CD4-positive, alpha-beta memory T cell (primary cell): Measurements from ENCODE around the gene GNAL. TPM values are rescaled to one million over a fixed set of nuclear protein-coding genes. Genes with fewer than 3 reads are reported as not detected.
A peak's percentile ranks its signal among the peaks of the same experiment; 100 is the strongest.
"Not testable (repeated sequence)": the region's sequence is repeated elsewhere in the genome, so short reads cannot be mapped to it uniquely, and the experiment has no call there.

Source experiments
- CTCF ChIA-PET: fragments of 350-600 bp; sonication (Branson Sonifier 250); formaldehyde crosslinking; loops from one replicate; lab custom pipeline; 2021; ENCODE audit warnings: inconsistent platforms; ENCODE audit not compliant: partially characterized antibody; lab: Charles Lee
- POLR2A ChIA-PET: fragments of 350-600 bp; sonication (Branson Sonifier 250); formaldehyde crosslinking; loops from one replicate; lab custom pipeline; 2021; ENCODE audit not compliant: partially characterized antibody; lab: Charles Lee
- DNase-seq, 5 donors: peaks; one replicate each; pipeline versions ENCODE4 v3.0.0 to v3.0.0-alpha.2; 2020 to 2022; ENCODE audit warnings: mixed read lengths in 1 of 5
- H3K27ac ChIP-seq: one replicate; pipeline ENCODE4 v1.7.0; 2013; ENCODE audit warnings: low read depth, low read length
- H3K27me3 ChIP-seq: 2 replicates; pipeline ENCODE4 v1.7.0; 2013; ENCODE audit warnings: mild to moderate bottlenecking, low read length, moderate library complexity; ENCODE audit not compliant: insufficient read depth
- H3K36me3 ChIP-seq: 2 replicates; pipeline ENCODE4 v1.7.0; 2013; ENCODE audit warnings: mild to moderate bottlenecking, low read length, moderate library complexity; ENCODE audit not compliant: insufficient read depth
- H3K4me1 ChIP-seq: 2 replicates; pipeline ENCODE4 v1.7.0; 2013; ENCODE audit warnings: mild to moderate bottlenecking, low read length, moderate library complexity; ENCODE audit not compliant: insufficient read depth
- H3K4me3 ChIP-seq, 2 donors: one replicate each; pipeline ENCODE4 v1.7.0; 2013; ENCODE audit warnings: low read length in 2 of 2, mild to moderate bottlenecking in 1 of 2
- H3K9me3 ChIP-seq, 2 donors: one replicate each; pipeline ENCODE4 v1.7.0; 2013; ENCODE audit warnings: low read length in 2 of 2, control low read depth in 1 of 2; ENCODE audit not compliant: control insufficient read depth in 1 of 2
- H3K27ac Mint-ChIP-seq, 7 donors: one replicate each; pipeline ENCODE4 v1.8.0; 2020 to 2021; ENCODE audit warnings: mixed read lengths in 7 of 7, mild to moderate bottlenecking in 6 of 7, inconsistent platforms in 3 of 7, moderate library complexity in 3 of 7
- H3K27me3 Mint-ChIP-seq, 2 donors: one replicate each; pipeline ENCODE4 v1.8.0; 2020 to 2021; ENCODE audit warnings: mixed read lengths in 2 of 2
- H3K36me3 Mint-ChIP-seq, 2 donors: one replicate each; pipeline ENCODE4 v1.8.0; 2020 to 2021; ENCODE audit warnings: mixed read lengths in 2 of 2, inconsistent platforms in 1 of 2, mild to moderate bottlenecking in 1 of 2
- H3K4me1 Mint-ChIP-seq, 4 donors: one replicate each; pipeline ENCODE4 v1.8.0; 2020 to 2021; ENCODE audit warnings: mixed read lengths in 4 of 4, mild to moderate bottlenecking in 1 of 4
- H3K4me3 Mint-ChIP-seq, 8 donors: one replicate each; pipeline ENCODE4 v1.8.0; 2020 to 2021; ENCODE audit warnings: mixed read lengths in 8 of 8, mild to moderate bottlenecking in 7 of 8, moderate library complexity in 6 of 8, inconsistent platforms in 3 of 8
- H3K9me3 Mint-ChIP-seq, 8 donors: one replicate each; pipeline ENCODE4 v1.8.0; 2020 to 2021; ENCODE audit warnings: mixed read lengths in 8 of 8, mild to moderate bottlenecking in 5 of 8, inconsistent platforms in 3 of 8, moderate library complexity in 1 of 8
- intact Hi-C: fragments of 100-400 bp; cut with micrococcal nuclease; formaldehyde crosslinking; loops from one replicate; pipeline ENCODE4 v1.15.1; 2023
- polyA plus RNA-seq, 2 donors: library from polyadenylated mRNA; unstranded; fragments of 300-500 nt; fragmentation: Illumina TruSeq; gene quantifications; one replicate each; pipeline ENCODE4 v1.2.3, GENCODE V29; 2021
- total RNA-seq, 2 experiments: library from RNA; stranded (reverse); gene quantifications; one replicate each; pipeline ENCODE4 v1.2.3, GENCODE V29; 2021

GNAL gene
- total and polyA plus RNA-seq, 4 experiments from 2014 or later: 0.20 to 0.33 (median 0.26) TPM; not detected in 1

- no peaks in the 10 kb centered on the region for H3K9me3 ChIP-seq
- H3K4me3 ChIP-seq: no peak overlapping the region
- POLR2A ChIA-PET: no interaction called here
- Mint-ChIP-seq H3K4me1 (no peaks in the 10 kb centered on the region), H3K36me3 (no peaks in the 10 kb centered on the region), H3K9me3 (peaks cover 0 to 5% (median 0%) of the 10 kb centered on the region in 8 donors), H3K4me3 (no peak overlapping the region), H3K27me3 (peaks cover 13 to 33% of the 10 kb centered on the region in 2 donors), H3K27ac (no peak overlapping the region)
- DNase-seq: no peak
- no peaks in the 10 kb centered on the region for H3K27me3 ChIP-seq
- intact Hi-C loops: no loop called here
- no peaks in the 10 kb centered on the region for H3K36me3 ChIP-seq
- no peaks in the 10 kb centered on the region for H3K4me1 ChIP-seq
- H3K27ac ChIP-seq: no peak overlapping the region
- CTCF ChIA-PET: no interaction called here
These were observed 14.9 kb upstream of the GNAL start for GRCh38 chr18:11674119-11674518.

- peaks cover 14 to 35% of the 10 kb centered on the region in 2 donors for H3K27me3 Mint-ChIP-seq
- ChIA-PET CTCF (no interaction called here), POLR2A (no interaction called here)
- H3K36me3 Mint-ChIP-seq: no peaks in the 10 kb centered on the region
- no peaks in the 10 kb centered on the region for H3K9me3 ChIP-seq
- no peak overlapping the region for H3K4me3 ChIP-seq
- H3K27ac Mint-ChIP-seq: no peak overlapping the region
- no peak for DNase-seq
- intact Hi-C loops: no loop called here
- H3K4me1 ChIP-seq: no peaks in the 10 kb centered on the region
- no peaks in the 10 kb centered on the region for H3K36me3 ChIP-seq
- peaks cover 0 to 5% (median 0%) of the 10 kb centered on the region in 8 donors for H3K9me3 Mint-ChIP-seq
- no peak overlapping the region for H3K27ac ChIP-seq
- H3K4me3 Mint-ChIP-seq: no peak overlapping the region
- H3K27me3 ChIP-seq: no peaks in the 10 kb centered on the region
- H3K4me1 Mint-ChIP-seq: no peaks in the 10 kb centered on the region
These were observed 12.7 kb upstream of the GNAL start for GRCh38 chr18:11676386-11676785.

DNA sequence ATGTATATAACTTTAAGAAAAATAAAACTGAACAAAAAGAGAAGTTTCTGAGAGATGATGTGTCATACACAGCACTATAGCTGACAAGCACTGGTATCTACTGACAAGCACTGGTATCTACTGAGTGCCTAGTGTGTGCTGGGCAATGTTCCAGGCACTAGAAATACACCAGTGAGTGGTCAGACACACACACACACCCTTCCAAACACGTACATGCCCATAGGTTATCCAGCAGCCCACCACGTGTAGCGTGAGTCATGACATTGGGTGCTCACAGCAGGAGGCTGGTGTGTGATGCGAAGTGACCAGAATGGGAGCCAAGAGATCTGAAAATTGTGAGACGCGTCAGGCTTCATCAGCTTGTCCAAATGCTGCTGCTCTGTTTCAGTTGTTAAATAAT is 12.2 kb upstream of the GNAL start:
- ChIA-PET CTCF (interaction anchor here (1.2 kb wide), 1 partner anchor 22 kb away, joined by 4 read pairs; no protein-coding TSS in a partner anchor), POLR2A (no interaction called here)
- Mint-ChIP-seq H3K9me3 (peaks cover 0 to 5% (median 0%) of the 10 kb centered on the region in 8 donors), H3K27me3 (peaks cover 14 to 33% of the 10 kb centered on the region in 2 donors), H3K36me3 (no peaks in the 10 kb centered on the region), H3K4me1 (no peaks in the 10 kb centered on the region), H3K4me3 (no peak overlapping the region), H3K27ac (no peak overlapping the region)
- H3K36me3 ChIP-seq: no peaks in the 10 kb centered on the region
- DNase-seq: no peak
- intact Hi-C loops: no loop called here
- H3K9me3 ChIP-seq: no peaks in the 10 kb centered on the region
- H3K4me3 ChIP-seq: no peak overlapping the region
- H3K4me1 ChIP-seq: no peaks in the 10 kb centered on the region
- no peaks in the 10 kb centered on the region for H3K27me3 ChIP-seq
- no peak overlapping the region for H3K27ac ChIP-seq

DNA sequence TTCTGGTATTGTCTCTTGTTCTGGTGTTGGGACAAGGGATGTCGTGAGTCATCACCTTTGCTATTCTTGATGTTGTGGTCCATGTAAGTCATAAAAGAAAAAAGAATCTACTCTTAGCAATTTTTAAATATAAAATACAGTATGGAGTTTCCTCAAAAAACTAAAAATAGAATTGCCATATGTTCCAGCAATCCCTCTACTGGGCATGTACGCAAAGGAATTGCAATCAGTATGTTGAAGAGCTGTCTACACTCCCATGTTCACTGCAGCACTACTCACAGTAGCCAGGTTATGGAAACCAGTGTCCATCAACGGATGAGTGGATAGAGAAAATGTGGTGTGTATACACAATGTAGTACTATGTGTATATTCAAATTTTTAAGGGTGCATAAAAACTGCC is 10.9 kb upstream of the GNAL start:
- Histone ChIP-seq H3K36me3 (no peaks in the 10 kb centered on the region), H3K27ac (no peak overlapping the region), H3K4me3 (no peak overlapping the region), H3K4me1 (no peaks in the 10 kb centered on the region), H3K27me3 (no peaks in the 10 kb centered on the region), H3K9me3 (no peaks in the 10 kb centered on the region)
- CTCF ChIA-PET: interaction anchor here (1.2 kb wide), 1 partner anchor 23 kb away, joined by 4 read pairs; no protein-coding TSS in a partner anchor
- no peaks in the 10 kb centered on the region for H3K4me1 Mint-ChIP-seq
- H3K36me3 Mint-ChIP-seq: no peaks in the 10 kb centered on the region
- POLR2A ChIA-PET: no interaction called here
- H3K27ac Mint-ChIP-seq: no peak overlapping the region
- intact Hi-C loops: no loop called here
- peaks cover 11 to 29% of the 10 kb centered on the region in 2 donors for H3K27me3 Mint-ChIP-seq
- H3K9me3 Mint-ChIP-seq: peaks cover 0 to 5% (median 0%) of the 10 kb centered on the region in 8 donors
- no peak overlapping the region for H3K4me3 Mint-ChIP-seq
- DNase-seq: no peak

GRCh38 chr18:11689669-11690565 is 853 bp downstream of the GNAL start:
- Mint-ChIP-seq H3K27me3 (peaks cover 37 to 40% of the 10 kb centered on the region in 2 donors), H3K36me3 (peaks cover 0 to 4% of the 10 kb centered on the region in 2 donors), H3K4me3 (peak overlapping the region; percentile 73 to 83 (median 76)), H3K9me3 (peaks cover 0 to 22% (median 12%) of the 10 kb centered on the region in 8 donors), H3K27ac (no peak overlapping the region), H3K4me1 (peaks cover 5 to 13% (median 9%) of the 10 kb centered on the region in 4 donors)
- POLR2A ChIA-PET: no interaction called here
- H3K9me3 ChIP-seq: no peaks in the 10 kb centered on the region
- CTCF ChIA-PET: no interaction called here
- peaks cover 19% of the 10 kb centered on the region for H3K27me3 ChIP-seq
- intact Hi-C loops: no loop called here
- H3K27ac ChIP-seq: no peak overlapping the region
- DNase-seq: peak in 2 of 5 donors; percentile 2 to 8
- H3K4me3 ChIP-seq: no peak overlapping the region
- H3K4me1 ChIP-seq: peaks cover 12% of the 10 kb centered on the region
- H3K36me3 ChIP-seq: no peaks in the 10 kb centered on the region

- H3K36me3 ChIP-seq, H3K27ac ChIP-seq, POLR2A ChIA-PET, H3K4me3 ChIP-seq, DNase-seq, intact Hi-C loops, H3K9me3 ChIP-seq, H3K27ac Mint-ChIP-seq, CTCF ChIA-PET, H3K36me3 Mint-ChIP-seq: not testable (repeated sequence)
- H3K27me3 ChIP-seq: peaks cover 19% of the 10 kb centered on the region
- H3K27me3 Mint-ChIP-seq: peaks cover 38 to 40% of the 10 kb centered on the region in 2 donors
- peaks cover 5 to 13% (median 9%) of the 10 kb centered on the region in 4 donors for H3K4me1 Mint-ChIP-seq
- peaks cover 0 to 15% (median 9%) of the 10 kb centered on the region in 8 donors for H3K9me3 Mint-ChIP-seq
- peaks cover 12% of the 10 kb centered on the region for H3K4me1 ChIP-seq
- H3K4me3 Mint-ChIP-seq: peak overlapping the region in 3 of 8 donors; percentile 10 to 54 (median 27)
These were observed 1.6 kb downstream of the GNAL start for GRCh38 chr18:11690660-11691059.

GRCh38 chr18:11695736-11696135 is 6.7 kb downstream of the GNAL start:
- Histone ChIP-seq H3K36me3 (no peaks in the 10 kb centered on the region), H3K27me3 (peaks cover 3% of the 10 kb centered on the region), H3K4me1 (no peaks in the 10 kb centered on the region), H3K4me3 (no peak overlapping the region), H3K9me3 (no peaks in the 10 kb centered on the region), H3K27ac (no peak overlapping the region)
- Mint-ChIP-seq H3K4me3 (no peak overlapping the region), H3K36me3 (no peaks in the 10 kb centered on the region), H3K4me1 (no peaks in the 10 kb centered on the region), H3K9me3 (peaks cover 0 to 5% (median 0%) of the 10 kb centered on the region in 8 donors), H3K27ac (no peak overlapping the region), H3K27me3 (peaks cover 20 to 27% of the 10 kb centered on the region in 2 donors)
- ChIA-PET POLR2A (no interaction called here), CTCF (no interaction called here)
- DNase-seq: no peak
- intact Hi-C loops: no loop called here
